GM15510 (cell line): Measurements from ENCODE around the gene NALCN.

Experiments
- POLR2A ChIP-seq: IDR thresholded peaks from 3 replicates; pipeline ENCODE4 v1.6.1; 2011; ENCODE audit warnings: borderline replicate concordance; ENCODE audit not compliant: insufficient read length; ENCODE audit errors: extremely low read depth

Gene NALCN

DNA sequence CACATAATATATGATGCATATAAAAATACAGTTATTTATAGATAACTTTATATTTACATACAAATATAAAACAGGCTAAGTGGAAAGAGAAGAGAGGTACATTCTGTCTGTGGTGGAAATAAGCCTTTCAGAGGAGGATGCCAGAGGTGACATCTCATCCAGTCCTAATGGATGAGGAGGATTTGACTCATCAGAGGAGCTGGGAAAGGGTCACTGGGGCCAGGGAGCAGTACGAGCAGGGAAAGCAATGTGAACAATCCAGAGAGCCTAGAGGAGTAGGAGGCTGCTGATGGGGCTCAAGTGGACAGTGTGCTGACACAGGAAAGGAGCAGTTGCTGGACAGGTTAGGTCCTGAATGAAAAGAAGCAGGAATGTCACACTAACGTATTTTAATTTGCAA lies 18.6 kb downstream of the NALCN start:
- no peak for TF ChIP-seq POLR2A

GRCh38 chr13:101394605-101395004 lies 21.7 kb downstream of the NALCN start:
- TF ChIP-seq POLR2A, result no peak

DNA sequence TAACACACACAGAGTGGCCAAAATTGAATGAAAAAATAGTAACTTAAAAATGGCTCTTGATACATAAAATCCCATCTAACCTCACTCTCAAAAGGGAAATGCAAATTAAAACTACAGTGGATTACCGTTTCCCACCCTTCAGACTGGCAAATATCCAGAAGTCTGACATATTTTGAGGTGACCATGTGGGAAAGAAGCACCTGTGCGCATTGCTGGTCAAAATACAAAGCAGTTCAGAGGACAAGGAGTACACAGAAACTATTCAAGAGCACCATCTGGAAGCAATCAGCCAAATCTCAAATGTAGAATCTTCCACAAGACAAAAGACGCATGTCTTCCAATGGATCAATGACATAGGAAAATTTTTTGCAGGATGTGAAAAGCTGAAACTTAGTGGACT lies 23.2 kb downstream of the NALCN start:
- no peak for TF ChIP-seq POLR2A

DNA sequence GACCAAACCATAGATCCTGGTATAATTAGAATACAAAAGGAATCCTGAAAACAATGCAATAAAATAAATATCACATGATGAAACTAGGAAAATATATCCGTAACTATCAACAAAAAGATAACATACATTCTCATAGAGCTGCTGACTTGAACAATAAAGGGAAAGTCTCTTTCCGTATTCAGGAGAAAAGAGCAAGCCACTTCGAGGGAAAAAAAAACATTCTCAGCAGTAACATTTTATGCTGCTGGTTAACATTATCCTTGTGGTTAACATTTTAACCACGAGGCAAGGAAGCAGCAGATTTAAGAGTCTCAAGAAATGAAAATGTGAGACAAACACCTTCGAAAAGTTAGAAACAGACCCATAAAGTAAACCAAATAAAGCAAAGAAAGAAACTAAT lies 25.8 kb downstream of the NALCN start:
- TF ChIP-seq POLR2A, result no peak

DNA sequence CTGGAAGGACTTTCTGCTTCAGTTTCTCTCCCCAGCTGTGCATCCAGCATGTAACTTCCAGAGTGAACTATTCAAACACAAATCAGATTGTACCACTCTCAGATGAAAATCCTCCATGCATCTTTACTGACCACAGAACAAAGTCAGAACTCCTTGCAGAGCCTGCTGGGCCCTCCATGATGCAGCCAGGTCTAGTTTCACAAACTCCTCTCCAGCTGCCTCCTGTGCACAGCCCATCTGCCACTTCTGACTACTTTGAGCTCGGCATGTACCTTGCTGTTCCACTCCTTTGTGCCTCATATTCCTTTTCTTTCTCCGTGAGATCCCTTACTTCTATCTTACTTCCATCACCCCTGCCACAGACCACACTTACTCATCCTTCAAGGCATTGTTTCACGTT lies 31.4 kb downstream of the NALCN start:
- no peak for TF ChIP-seq POLR2A

DNA sequence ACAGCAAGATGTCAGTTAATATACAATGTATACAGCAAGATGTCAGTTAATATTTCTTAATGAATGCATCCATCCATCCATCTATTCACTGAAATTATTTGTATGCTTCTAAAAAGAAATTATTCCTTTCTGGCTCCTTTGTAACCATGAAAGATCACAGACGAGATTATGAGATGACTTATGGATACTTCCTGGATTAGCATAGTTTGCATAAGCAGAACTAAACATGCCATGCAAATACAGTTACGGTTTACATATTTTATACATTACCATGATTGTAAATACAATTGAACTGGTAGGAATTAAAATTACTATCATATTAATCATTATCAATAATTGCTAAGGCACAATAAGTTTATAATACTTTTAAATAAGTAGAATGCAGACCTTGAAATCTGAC lies 32.7 kb downstream of the NALCN start:
- TF ChIP-seq POLR2A, result no peak

- TF ChIP-seq POLR2A, result no peak
Measured at GRCh38 chr13:101382701-101383100, 33.6 kb downstream of the NALCN start.

DNA sequence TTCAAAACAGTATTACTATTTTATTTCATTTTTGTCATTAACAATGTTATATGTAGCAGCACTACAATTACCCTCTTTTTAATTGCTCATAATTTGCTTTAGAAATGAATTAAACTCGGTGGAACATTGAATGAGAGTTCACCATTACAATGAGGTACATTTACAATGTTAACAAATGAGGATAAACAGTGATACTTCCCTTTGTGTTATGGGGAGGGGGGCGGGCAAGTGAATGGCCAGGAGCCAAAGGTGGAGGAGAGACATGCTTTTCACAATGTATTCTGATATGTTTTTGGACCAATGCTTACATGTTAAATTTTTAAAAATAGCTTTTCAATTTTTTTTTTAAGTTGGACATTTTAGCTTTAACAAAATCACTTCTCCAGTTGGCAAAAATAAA lies 34.2 kb downstream of the NALCN start:
- no peak for TF ChIP-seq POLR2A

DNA sequence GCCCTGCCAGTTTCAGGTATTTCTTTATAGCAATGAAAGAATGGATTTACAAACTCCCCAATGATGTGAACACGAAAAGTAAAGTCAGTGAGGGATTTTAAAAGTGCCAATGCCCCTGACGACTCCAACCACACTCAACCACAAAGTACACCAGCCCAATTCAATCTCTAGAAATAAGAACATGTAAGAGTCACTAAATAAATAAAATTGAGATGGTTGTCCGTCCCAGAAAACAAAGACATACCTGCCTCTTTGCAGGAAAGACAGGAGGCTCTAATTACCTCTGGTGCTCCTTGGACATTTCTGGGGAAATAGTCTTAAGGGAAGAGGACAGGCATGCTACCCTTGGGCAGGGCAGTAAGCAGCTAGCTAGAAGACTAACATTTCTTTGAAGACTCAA lies 55.8 kb downstream of the NALCN start:
- no peak for TF ChIP-seq POLR2A

- TF ChIP-seq POLR2A, result no peak
Measured at GRCh38 chr13:101354895-101355294, 61.4 kb downstream of the NALCN start.

DNA sequence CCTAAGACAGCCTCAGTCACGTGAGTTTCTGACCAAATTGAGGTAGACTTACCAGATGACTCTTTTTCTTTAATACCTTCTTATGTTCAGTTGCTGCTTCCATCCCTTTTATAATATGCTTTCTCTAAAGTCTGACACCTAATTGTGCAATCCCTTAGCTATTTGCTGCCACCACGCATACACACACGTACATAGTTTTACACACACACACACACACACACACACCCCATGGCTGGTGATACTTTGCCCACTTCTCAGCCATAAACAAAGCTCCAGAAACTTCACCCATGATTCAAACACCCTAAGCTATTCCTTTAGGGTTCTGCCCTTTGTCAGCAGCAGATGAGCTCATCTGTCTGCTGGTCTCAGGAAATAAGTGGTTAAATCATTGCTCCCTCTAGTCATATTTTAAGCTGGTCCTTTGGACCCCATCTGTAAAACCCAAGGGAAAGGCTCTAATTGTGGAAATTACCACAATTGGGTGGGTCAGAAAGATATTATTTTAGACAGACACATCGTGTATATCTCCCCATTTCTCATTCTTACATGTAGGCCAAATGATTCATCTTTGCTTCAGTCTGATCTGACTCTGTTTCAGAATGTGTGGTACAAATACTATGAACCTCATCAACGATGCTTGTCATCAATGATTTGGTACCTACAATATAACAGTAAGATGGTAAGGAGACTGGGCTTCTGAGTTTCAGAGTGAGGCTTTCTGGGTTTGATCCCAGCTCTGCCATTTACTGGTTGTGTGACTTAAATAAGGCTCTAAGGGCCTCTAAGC lies 69.2 kb downstream of the NALCN start:
- no peak for TF ChIP-seq POLR2A

DNA sequence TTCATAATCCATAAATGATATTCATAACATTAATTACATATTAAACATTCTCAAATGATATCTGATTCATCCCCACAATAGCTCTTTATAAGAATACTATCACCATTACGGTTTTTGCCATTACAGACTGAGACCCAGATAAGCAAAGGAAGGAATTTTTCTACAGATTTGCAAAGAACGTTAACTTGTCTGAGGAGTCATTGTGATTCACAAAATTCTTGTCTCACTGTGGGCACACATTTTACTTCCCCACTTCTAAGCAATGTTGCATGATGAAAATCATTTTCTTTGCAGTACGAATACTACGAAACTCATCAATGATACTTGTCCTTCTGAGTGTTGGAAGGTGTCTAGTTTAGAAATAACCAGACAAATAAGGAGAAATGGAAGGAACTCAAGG lies 70.1 kb downstream of the NALCN start:
- TF ChIP-seq POLR2A, result no peak

GRCh38 chr13:101343128-101343787 lies 73.0 kb downstream of the NALCN start:
- TF ChIP-seq POLR2A, result no peak

DNA sequence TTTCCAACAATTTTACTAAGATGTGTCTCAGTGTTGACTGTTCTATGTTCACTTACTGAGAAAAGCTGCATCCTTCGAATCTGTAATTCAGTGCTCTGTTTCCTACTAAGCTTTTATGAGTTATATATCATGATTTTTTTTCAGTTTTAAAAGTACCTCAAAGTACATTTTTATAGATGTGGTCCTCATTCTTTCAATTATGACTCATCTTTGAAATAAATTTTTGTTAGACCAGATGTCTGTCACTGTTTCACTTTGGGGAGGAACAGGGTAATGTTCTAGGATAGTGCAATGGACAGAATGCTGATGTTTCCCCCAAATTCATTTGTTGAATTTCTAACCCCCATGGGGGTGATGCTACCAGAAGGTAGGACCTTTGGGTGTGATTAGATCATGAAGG lies 74.8 kb downstream of the NALCN start:
- TF ChIP-seq POLR2A, result no peak

DNA sequence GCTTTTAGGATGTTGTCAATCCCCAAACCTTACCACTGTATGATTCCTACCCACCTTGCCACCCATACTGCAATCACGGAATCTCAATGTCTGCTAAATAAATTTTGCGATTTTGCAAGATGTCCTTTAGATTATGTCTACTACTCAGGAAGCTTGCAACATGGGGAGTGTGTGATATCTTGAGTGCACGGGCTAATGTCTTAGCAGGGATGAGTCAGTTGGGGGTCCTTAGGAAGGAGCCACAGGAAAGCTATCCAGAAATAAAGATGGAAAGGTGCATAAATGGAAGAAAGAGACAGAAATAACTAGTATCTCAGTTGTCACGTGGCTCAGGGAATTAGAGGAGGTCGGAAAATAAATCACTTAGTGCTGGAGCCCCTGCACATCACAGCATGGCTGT lies 77.1 kb downstream of the NALCN start:
- TF ChIP-seq POLR2A, result no peak

DNA sequence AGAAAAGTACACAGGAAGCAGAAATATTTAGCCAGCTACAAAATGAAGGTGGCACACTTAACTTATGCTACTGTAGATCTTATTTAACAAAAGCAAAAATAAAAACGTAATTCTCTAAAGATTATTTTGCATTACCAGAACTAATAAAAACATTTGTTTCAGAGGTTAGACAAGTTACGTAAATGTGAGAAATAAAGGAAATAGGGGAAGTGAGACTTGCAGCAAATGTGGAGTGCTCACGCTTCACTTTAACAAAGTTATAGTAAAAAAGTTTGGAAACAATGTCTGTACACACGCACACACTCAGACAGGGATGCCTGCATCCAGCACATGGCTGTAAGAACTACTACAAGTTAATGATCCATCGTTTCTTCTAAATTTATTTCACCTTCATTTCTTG lies 83.7 kb downstream of the NALCN start:
- no peak for TF ChIP-seq POLR2A
